Activated CD4-positive, alpha-beta T cell treated with anti-CD3 and anti-CD28 coated beads, Interleukin-2, amount 50 U/mL, for 16 hours (primary cell): ENCODE data around the gene S1PR5.

Experiments used
- DNase-seq: peaks from one replicate; pipeline ENCODE4 v3.0.0-alpha.2; 2020

The S1PR5 gene

GRCh38 chr19:10464456-10464855, 52.8 kb downstream of the S1PR5 start:
- no peak for DNase-seq
